NCI-H2029 (cell line): ENCODE measurements around the gene PAK4.
"Not testable (repeated sequence)": the region's sequence is repeated elsewhere in the genome, so short reads cannot be mapped to it uniquely, and the experiment has no call there.

Experiments
- DNase-seq: peaks from one replicate; lab custom pipeline; 2025; lab: John Stamatoyannopoulos, UW

The PAK4 gene

DNA sequence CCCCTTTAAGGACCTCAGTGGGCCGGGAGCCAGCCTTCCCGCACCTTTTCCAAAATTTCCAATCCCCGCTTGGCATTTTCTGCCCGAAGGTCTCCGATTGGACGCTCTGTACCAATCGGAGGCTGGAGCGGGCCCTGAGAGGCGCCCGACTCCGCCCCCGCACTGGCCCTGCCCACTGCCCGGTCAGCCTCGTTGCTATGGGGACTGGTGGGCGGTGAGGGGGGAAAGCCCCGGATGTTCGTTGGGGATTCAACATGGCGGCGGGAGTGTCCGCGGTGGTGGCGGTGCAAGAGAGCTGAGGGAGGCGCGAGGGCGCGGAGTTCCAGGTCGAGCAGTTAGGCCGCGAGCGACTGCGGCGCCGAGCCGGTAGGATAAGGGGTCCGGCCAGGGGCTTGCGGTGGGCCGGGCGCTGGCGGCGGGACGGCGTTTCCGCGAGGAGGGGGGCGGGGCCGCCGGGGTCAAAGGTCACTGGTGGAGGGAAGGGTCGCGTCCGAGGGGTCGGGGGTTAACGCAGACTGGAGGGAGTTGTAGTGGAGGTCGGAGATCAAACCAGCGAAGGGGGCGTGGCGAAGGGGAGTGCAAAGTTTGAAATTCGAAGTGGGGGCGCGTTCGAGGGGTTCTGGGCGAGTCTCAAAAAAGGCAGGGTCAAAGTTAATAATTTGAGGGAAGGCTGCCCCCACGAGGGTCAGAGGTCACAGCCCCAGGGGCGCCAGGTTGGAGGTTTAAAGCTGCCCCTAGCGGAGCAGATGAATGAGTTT, at the start of gene PAK4:
Gene PAK4 (plus strand): TSS at position 233 of the 758 bp plus-strand sequence. CDS start 43,768 bp downstream, outside the sequence.
- peak; percentile 96 for DNase-seq

DNA sequence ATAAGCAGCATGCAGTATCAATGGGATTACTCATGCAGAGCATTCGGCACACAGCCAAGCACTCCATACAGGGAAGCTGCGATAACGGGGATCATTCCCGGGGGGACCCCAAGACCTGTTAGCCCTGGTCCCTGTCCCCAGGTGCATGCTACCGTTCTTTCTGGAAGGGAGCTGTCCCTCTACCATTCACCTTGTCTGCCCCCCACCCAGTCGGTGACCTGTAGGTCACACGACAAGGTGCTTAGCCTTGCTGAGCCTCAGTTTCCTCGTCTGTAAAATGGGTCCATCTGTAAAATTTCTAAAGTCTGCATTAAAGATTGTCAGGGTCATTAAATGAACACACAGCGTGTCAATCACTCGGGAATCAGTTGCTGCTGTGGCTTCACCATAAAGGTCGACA, 48.3 kb upstream of the PAK4 start:
- DNase-seq = no peak

DNA sequence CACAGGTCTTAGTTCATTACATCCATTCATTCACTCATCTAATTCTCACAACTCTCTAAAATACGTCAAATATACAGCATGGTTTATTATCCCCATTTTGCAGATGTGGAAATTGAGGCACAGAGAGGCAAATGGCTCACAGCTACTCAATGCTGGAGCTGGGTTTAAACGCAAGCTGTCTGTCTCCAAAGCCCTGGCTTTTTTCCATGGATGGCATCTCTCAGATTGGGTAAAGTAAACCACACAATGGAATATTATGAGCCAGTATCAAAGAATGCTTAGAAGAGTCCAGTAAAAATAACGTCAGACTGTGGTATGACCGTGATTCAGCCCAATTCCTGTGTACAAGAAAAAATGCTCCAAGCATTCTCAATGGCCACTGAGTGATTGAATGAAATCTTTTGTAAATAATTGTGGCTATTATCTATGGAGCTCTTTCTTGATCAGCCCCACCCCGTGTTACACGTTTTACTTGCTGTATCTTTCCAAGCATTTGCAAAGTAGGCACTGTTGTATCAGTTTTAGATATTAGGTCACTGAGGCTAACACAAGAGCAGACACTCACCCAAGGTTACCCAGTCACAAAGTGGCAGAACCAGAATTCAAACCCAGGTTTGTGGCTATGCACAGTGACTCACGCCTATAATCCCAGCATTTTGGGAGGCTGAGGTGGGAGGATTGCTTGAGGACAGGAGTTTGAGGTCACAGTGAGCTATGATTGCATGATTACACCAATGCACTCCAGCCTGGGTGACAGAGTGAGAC, 47.0 kb upstream of the PAK4 start:
- DNase-seq = no peak

DNA sequence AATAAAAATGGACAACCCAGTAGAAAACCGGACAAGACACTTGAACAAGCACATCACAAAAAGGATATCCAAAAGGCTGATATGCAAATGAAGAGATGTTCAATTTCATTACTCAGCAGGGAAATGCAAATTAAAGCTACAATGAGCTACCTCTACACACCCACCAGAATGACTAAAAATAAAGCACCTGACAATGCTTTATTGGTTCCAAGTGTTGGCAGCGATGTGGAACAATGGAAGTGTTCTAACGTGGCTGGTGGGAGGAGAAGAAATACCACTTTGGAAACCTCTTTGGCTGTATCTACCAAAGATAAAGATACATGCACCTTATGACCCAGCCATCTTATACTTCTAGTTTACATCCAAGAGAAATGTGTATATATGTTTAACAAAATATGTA, 45.2 kb upstream of the PAK4 start:
- DNase-seq = no peak

DNA sequence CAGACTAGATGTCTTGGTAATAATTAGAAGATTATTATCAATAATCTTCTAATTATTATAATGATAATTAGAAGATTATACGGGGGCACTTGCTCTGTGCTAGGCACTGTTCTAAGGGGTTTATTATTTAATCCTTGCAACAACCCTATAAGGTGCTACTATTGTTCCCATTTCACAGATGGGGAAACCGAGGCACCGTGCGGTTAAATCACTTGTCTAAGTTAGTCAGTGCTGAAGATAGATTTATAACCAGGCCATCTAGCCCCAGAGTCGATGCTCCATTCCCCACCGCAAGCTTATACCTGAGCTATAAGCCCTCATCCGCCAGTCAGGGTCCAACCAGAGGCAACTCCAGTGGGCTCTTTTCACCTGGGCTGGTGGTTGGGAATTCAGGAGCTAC, 43.4 kb upstream of the PAK4 start:
- DNase-seq = no peak

DNA sequence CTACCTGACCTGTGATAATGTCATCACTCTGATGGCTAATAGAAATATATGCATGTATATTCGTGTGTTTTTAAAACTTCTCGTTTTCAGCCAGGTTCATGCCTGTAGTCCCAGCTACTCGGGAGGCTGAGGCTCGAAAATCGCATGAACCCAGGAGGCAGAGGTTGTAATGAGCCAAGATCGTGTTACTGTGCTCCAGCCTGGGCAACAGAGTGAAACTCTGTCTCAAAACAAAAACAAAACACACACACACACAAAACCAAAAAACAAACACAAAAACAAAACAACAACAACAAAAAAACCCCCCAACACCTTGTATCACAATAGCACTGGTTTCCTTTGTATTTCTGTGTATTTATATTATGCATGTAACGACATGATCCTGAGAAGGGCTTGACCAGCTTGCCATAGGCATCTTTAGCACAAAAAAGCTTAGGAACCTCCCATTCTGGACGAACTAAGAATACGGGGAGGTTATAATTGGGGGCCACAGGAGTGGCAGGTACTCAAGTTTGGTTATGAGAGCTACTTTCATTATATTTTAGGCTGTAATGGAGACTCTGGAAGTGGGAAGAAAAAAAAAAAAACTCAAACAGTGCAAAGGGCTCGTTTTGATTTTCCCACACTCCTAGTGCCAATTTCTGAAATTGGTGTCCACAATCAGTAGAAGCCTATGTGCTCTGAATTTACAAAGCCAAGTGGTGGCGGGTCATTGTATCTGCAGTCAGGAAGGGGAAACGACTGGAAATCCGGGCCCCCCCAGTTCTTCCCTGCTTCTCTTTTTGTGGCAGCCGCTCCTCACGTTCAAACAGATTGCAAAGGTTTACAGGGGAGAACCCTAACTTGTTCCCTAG, 42.6 kb upstream of the PAK4 start:
- DNase-seq = no peak

DNA sequence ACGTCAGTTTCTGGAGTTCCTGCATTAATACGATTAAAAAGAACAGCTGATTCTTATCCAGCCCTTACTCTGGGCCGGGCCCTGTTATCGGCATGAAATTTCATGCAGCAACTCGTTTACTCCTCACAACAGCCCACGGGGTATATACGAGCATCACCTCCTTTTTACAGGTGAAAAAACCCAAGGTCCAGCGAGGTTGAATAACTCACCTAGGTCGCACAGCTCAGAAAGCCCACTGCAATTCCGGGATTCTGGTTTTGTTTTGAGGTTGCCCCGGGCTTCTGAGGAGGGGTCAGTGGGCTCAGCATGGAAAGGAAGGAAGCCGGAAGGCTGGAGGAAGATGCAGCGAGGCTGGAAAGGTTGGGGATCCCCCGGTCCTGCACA, 42.0 kb upstream of the PAK4 start:
- DNase-seq = no peak

DNA sequence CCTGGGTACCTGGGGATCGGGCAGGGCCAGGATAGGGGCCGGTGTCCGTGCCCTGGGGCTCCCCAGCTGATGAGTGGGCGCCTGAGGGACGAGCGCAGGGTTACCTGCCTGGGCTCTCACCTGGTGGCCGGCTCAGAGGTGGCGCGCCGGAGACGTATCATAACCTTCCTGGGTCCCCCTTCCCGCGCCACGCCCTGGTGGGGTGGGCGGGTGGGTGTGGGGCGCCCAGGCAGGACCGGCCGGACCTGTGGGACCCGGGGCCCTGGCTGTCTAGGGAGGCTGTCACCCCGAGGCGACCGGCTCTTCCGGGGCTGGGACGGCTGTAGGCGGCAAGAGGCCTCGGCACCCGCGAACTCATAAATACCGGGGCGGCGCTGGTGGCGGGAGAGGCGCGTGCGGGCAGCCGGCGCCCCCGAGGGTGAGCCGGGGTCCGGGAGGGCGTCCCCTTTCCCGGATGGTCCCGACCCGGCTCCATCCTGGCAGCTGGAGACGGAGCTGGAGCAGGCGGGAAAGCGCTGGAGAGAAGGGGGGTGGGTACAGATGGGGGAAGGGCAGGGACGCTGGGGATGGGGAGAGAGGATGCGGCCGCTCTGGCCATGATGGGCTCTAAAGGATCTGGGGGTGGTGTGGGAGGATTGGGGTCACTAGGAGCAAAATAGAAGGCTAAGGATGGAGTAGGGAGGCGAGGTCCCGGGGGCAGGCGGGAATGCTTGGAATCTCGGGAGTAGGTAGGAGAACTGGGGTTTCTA, 41.4 kb upstream of the PAK4 start, which contains the start of gene ACP7:
Gene ACP7 (plus strand): TSS at position 386 of the 749 bp plus-strand sequence. CDS start 902 bp downstream, outside the sequence.
- DNase-seq = no peak

DNA sequence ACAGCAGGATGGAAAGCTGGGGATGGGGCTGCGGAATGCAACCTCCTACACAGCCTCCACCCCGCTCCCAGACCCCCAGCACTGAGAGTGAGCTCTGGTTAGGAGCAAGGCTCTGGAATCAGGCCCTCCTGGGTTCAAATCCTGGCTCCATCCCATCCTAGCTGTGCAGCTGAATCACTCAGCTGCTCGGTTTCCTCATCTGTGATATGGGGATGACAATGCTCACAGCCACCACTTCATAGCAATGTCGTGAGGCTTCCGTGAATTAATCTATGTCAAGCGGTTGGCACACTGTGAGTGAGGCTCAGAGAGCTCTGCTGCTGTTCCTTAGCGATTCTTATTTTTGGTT, 40.9 kb upstream of the PAK4 start:
- no peak for DNase-seq

DNA sequence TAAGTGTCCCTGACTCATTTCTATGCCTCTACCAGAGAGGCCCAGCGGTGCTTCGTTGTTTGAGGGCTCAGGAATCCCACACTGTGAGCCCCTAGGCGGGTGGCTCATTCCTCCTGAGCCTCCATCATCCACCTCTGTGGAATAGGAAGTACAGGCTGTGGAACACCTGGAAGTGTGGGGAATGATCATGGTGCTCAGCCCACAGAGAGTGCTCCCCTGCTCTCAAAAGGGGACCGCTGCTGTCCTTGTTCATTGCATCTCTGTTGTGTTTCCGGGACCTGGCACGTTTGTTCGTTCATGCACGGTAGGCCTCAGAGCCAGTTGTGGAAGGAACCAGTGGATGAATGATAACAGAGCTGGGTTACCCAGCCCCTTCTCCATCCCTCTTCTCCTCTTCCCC, 40.2 kb upstream of the PAK4 start:
- DNase-seq = no peak

DNA sequence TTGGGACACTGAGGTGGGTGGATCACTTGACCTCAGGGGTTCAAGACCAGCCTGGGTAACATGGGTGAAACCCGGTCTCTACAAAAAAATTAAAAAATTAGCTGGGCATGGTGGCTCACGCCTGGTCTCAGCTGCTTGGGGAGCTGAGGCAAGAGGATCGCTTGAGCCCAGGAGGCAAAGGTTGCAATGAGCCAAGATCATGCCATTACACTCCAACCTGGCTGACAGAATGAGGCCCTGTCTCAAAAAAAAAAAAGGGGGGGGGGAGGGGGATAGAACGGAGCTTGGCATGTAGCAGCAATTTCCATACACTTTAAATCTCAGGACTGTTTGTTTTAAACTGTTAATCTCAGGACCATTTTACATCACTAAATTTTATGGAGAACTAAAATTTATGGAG, 39.2 kb upstream of the PAK4 start:
- DNase-seq = no peak

DNA sequence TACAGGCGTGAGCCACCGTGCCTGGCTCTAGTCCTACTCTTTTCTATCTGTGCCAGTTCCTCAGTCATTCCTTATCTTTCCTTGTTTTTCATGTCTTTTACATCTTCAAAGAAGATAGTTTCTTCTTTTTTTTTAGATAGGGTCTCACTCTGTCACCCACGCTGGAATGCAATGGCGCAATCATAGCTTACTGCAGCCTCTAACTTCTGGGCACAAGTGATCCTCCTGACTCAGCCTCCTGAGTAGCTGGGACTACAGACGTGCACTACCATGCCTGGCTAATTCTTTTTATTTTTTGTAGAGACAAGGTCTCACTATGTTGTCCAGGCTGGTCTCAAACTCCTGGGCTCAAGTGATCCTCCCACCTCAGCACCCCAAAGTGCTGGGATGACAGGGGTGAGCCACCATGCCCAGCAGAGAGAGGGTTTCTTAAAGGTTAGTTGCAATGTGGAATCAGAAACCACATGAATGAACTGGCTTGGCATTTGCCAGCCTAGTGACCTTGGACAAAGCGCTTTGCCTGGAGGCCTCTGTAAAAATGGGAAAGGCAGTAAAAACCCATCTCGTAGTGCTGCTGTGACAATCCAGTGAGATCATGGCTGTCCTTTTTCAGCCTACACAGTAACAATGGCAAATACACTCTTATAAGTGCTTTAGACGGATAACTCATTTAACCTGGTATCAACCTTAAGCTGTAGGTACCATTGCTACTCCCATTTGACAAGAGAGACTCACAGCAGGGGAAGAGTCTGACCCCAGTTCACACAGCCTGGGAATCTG, 37.5 kb upstream of the PAK4 start:
- no peak for DNase-seq

DNA sequence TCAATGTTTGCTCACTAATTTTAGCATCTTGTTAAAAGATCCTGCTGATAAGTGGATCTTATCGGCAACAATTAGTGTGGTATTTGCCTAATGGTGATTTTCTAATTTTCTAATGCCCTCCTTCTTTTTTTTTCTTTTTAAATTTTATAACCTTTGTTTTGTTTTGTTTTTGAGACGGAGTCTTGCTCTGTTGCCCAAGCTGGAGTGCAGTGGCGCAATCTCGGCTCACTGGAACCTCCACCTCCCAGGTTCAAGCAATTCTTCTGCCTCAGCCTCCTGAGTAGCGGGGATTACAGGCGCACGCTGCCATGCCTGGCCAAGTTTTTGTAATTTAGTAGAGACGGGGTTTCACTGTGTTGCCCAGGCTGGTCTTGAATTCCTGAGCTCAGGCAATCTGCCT, 35.6 kb upstream of the PAK4 start:
- not testable (repeated sequence) for DNase-seq

DNA sequence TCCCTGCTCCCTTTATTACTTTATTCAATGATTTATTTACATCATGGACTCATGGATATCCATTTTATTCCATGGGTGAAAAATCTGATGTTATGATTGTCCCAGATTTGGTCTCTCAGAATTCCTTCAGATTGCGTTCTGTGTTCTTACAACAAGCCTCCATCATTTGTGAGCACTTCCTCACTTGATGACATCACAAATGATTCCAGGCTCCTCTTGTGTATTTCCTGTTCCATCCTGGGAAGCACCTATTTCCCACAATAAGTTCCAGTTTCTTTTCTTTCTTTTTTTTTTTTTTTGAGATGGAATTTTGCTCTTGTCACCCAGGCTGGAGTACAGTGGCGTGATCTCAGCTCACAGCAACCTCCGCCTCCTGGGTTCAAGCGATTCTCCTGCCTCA, 34.7 kb upstream of the PAK4 start:
- DNase-seq = no peak

DNA sequence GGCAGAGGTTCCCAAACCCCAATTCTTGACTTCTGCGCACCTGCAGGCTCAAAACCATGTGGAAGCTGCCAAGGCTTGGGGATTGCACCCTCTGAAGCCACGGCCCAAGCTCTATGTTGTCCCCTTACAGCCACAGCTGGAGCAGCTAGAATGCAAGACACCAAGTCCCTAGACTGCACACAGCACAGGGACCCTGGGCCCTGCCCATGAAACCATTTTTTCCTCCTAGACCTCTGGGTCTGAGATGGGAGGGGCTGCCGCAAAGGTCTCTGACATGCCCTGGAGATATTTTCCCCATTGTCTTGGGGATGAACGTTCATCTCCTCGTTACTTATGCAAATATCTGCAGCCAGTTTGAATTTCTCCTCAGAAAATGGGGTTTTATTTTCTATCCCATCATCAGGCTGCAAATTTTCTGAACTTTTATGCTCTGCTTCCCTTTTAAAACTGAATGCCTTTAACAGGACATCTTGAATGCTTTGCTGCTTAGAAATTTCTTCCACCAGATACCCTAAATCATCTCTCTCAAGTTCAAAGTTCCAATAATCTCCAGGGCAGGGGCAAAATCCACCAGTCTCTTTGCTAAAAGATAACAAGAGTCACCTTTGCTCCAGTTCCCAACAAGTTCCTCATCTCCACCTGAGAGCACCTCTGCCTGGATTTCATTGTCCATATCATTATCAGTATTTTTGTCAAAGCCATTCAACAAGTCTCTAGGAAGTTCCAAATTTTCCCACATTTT, 29.6 kb upstream of the PAK4 start:
- not testable (repeated sequence) for DNase-seq

DNA sequence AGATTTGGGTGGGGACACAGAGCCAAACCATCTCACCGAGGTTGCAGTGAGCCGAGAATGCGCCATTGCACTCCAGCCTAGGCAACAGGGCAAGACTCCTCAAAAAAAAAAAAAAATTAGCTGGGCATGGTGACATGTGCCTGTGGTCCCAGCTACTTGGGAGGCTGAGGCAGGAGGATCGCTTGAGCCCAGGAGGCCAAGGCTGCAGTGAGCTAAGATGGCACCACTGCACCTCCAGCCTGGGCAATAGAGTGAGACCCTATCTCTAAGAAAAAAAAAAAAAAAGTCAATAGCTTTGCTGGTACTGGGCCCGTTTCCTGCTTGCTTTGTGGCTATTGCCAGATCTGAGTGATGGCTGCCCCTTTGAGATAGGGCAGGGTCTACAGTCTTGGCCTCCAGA, 28.3 kb upstream of the PAK4 start:
- DNase-seq = no peak

DNA sequence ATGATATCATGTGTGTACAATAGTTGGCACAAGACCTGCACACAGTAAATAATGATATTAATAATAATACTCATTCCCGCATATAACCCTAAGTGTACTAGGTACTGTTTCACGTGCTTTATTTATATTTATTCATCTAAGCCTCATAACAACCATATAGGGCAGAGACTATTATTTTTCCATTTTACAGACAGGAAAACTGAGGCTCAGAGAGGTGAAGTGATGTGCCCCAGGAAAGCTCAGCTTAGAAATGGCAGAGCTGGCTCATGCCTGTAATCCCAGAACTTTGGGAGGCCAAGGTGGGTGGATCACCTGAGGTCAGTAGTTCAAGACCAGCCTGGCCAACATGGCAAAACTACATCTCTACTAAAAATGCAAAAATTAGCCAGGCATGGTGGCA, 27.9 kb upstream of the PAK4 start:
- no peak for DNase-seq

DNA sequence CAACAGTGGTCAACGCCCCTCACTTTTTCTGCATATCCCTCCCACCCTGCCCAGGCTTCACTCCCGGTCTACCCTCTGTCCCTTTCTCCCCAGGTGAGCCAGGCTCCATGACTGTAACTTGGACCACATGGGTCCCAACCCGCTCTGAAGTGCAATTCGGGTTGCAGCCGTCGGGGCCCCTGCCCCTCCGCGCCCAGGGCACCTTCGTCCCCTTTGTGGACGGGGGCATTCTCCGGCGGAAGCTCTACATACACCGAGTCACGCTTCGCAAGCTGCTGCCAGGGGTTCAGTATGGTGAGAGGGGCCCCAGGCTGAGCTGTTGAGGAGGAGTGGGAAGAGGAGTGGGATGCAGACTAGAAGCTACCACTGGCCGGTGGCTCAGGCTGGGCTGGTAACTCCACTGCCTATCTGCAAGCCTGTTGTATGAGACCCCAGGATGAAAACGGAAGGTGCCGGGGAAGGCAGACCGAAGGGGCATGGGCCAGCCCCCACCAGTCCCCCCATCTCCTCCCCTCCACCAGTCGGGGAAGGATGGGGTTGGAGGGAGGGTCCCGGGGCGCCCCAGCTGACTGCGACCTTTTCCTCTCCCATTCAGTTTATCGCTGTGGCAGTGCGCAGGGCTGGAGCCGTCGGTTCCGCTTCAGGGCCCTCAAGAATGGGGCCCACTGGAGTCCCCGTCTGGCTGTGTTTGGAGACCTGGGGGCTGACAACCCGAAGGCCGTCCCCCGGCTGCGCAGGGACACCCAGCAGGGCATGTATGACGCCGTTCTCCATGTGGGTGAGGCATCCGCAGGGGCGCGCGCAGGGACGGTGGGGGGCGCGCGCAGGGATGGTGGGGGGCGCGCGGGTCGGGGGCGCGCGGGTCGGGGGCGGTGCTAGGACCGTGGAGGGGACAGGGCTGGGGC, 27.0 kb upstream of the PAK4 start:
- no peak for DNase-seq

DNA sequence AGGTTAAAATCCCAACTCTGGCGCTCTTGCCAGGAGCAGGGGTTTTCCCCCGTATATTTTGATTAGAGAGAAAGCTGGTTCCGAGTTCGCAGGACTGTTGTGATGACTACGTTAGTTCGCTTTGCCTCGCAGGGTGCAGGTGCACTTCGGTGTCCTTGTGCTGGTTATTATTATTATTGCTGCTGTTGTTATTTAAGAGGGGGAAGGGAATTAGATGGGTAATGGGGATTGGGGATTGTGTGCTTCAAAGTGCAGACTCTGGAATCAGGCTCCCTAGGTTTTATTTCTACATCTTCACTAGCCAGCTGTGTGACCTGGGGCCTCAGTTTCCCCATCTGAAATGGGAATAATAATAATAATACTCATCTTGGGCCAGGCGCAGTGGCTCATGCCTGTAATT, 26.2 kb upstream of the PAK4 start:
- DNase-seq = no peak
